Activated CD8-positive, alpha-beta memory T cell treated with anti-CD3 and anti-CD28 coated beads for 48 hours (primary cell): ENCODE measurements around the gene MKLN1.

Experiments
- DNase-seq, 3 experiments: peaks; one replicate each; pipeline ENCODE4 v3.0.0-alpha.2; 2020; ENCODE audit warnings: low read depth in 2 of 3, low spot score in 2 of 3

The MKLN1 gene

GRCh38 chr7:131346885-131347592 lies 19.4 kb downstream of the MKLN1 start:
- DNase-seq, result no peak

GRCh38 chr7:131352032-131352431 lies 24.4 kb downstream of the MKLN1 start:
- no peak for DNase-seq

- no peak for DNase-seq
Measured at GRCh38 chr7:131354390-131354789, 26.7 kb downstream of the MKLN1 start.

GRCh38 chr7:131355917-131356777 lies 28.5 kb downstream of the MKLN1 start:
- DNase-seq, result no peak

- DNase-seq, result no peak
Measured at GRCh38 chr7:131357282-131357880, 29.7 kb downstream of the MKLN1 start.

- no peak for DNase-seq
Measured at GRCh38 chr7:131358636-131359035, 31.0 kb downstream of the MKLN1 start.

- DNase-seq, result no peak
Measured at GRCh38 chr7:131359136-131359776, 31.6 kb downstream of the MKLN1 start.

- no peak for DNase-seq
Measured at GRCh38 chr7:131363719-131364118, 36.0 kb downstream of the MKLN1 start.

- no peak for DNase-seq
Measured at GRCh38 chr7:131364767-131365344, 37.2 kb downstream of the MKLN1 start.

- no peak for DNase-seq
Measured at GRCh38 chr7:131365838-131366237, 38.2 kb downstream of the MKLN1 start.

GRCh38 chr7:131369354-131369753 lies 41.7 kb downstream of the MKLN1 start:
- no peak for DNase-seq

GRCh38 chr7:131370523-131370968 lies 42.9 kb downstream of the MKLN1 start:
- peak in 1 of 3 experiments; percentile 9 for DNase-seq

GRCh38 chr7:131371411-131371810 lies 43.7 kb downstream of the MKLN1 start:
- no peak for DNase-seq

- no peak for DNase-seq
Measured at GRCh38 chr7:131372554-131372953, 44.9 kb downstream of the MKLN1 start.

- no peak for DNase-seq
Measured at GRCh38 chr7:131374821-131375220, 47.1 kb downstream of the MKLN1 start.

GRCh38 chr7:131381069-131381838 lies 53.6 kb downstream of the MKLN1 start:
- DNase-seq, result no peak

- no peak for DNase-seq
Measured at GRCh38 chr7:131383417-131384285, 56.0 kb downstream of the MKLN1 start.

- DNase-seq, result no peak
Measured at GRCh38 chr7:131384286-131384635, 56.6 kb downstream of the MKLN1 start.

- DNase-seq, result no peak
Measured at GRCh38 chr7:131385039-131385605, 57.4 kb downstream of the MKLN1 start.
